Activated B cell treated with CpG ODN at 0.5 μM for 24 hours (primary cell): ENCODE results near the gene NPDC1. TPM values are rescaled to one million over a fixed set of nuclear protein-coding genes. Genes with fewer than 3 reads are reported as not detected.

Experiments used
- ATAC-seq: fragments of 200-7000 bp; cut with Tn5 transposase; one replicate; pipeline ENCODE4 v1.10.0; 2021; ENCODE audit warnings: low read depth, mild to moderate bottlenecking, moderate library complexity
- CTCF ChIA-PET: fragments of 350-600 bp; sonication (Branson Sonifier 250); formaldehyde crosslinking; loops from one replicate; lab custom pipeline; 2021; ENCODE audit warnings: antibody characterized with exemption; lab: Charles Lee
- POLR2A ChIA-PET: fragments of 350-600 bp; sonication (Branson Sonifier 250); formaldehyde crosslinking; loops from one replicate; lab custom pipeline; 2021; ENCODE audit warnings: antibody characterized with exemption; lab: Charles Lee
- DNase-seq: peaks from one replicate; pipeline ENCODE4 v3.0.0; 2022
- H3K27ac Mint-ChIP-seq: one replicate; pipeline ENCODE4 v1.8.0; 2020; ENCODE audit warnings: mixed read lengths
- H3K27me3 Mint-ChIP-seq: one replicate; pipeline ENCODE4 v1.8.0; 2021; ENCODE audit warnings: mixed read lengths
- H3K36me3 Mint-ChIP-seq: one replicate; pipeline ENCODE4 v1.8.0; 2021; ENCODE audit warnings: low read depth, mixed read lengths
- H3K4me1 Mint-ChIP-seq: one replicate; pipeline ENCODE4 v1.8.0; 2021; ENCODE audit warnings: mixed read lengths
- H3K4me3 Mint-ChIP-seq: one replicate; pipeline ENCODE4 v1.8.0; 2020; ENCODE audit warnings: mild to moderate bottlenecking, mixed read lengths
- H3K9me3 Mint-ChIP-seq: one replicate; pipeline ENCODE4 v1.8.0; 2020; ENCODE audit warnings: mixed read lengths
- intact Hi-C: fragments of 100-400 bp; cut with micrococcal nuclease; formaldehyde crosslinking; loops from one replicate; pipeline ENCODE4 v1.15.1; 2024
- total RNA-seq: library from RNA; stranded (reverse); gene quantifications from 2 replicates; pipeline ENCODE4 v1.2.3, GENCODE V29; 2022
- TF ChIP-seq, protein P1 (sequence below): fragments of 200-600 bp; IDR thresholded peaks from one replicate; pipeline ENCODE4 v1.8.0; 2022; ENCODE audit warnings: antibody characterized with exemption, mild to moderate bottlenecking

The NPDC1 gene
- total RNA-seq, 1 donor from 2014 or later = 0.18 TPM

DNA sequence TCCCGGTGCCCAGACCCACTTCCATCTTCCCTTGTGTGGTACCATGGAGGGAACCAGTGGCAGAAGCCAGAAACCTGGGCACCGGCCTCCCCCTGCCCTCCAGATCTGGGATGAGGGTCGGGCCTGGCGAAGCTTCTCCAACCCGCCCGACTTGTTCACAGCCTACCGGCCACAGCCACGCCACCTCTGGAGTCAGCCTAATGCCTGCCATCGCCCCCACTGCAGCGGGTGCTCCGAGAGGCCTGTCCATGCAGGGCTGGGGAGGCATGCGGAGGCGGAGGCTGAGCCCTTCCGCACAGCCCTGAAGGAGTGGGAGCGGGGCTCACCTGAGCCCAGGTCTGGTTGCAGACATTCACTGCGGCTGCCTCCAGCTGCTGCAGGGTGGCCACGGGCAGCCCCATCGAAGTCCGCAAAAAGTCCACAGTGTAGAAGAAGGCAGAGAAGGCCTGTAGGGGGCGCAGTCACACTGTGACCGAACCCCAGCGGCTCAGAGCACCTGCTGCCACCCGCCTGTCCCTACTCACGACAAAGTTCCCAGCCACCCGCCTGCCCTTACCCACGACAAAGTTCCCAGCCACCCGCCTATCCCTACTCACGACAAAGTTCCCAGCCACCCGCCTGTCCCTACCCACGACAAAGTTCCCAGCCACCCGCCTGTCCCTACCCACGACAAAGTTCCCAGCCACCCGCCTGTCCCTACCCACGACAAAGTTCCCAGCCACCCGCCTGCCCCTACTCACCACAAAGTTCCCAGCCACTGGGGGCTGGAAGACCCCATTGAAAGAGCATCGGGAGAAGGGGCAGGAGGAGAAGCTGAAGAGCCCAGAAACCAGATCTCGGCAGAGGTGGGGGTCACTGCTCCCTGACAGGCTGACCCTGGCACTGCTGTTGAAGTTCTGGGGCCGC is 3.8 kb upstream of the NPDC1 start:
- Mint-ChIP-seq H3K27ac (no peak overlapping the region), H3K4me3 (no peak overlapping the region), H3K36me3 (no peaks in the 10 kb centered on the region), H3K9me3 (no peaks in the 10 kb centered on the region), H3K27me3 (peaks cover 32% of the 10 kb centered on the region), H3K4me1 (peaks cover 15% of the 10 kb centered on the region)
- DNase-seq (no peak), ATAC-seq (no peak)
- intact Hi-C loops = loop anchor here (10.0 kb wide), 1 partner anchor 75 kb away; no protein-coding TSS in a partner anchor
- ChIA-PET CTCF (no interaction called here), POLR2A (interaction anchor here (1.4 kb wide), 1 partner anchor 80 kb away, joined by 3 read pairs; no protein-coding TSS in a partner anchor)
- TF ChIP-seq, protein P1, sequence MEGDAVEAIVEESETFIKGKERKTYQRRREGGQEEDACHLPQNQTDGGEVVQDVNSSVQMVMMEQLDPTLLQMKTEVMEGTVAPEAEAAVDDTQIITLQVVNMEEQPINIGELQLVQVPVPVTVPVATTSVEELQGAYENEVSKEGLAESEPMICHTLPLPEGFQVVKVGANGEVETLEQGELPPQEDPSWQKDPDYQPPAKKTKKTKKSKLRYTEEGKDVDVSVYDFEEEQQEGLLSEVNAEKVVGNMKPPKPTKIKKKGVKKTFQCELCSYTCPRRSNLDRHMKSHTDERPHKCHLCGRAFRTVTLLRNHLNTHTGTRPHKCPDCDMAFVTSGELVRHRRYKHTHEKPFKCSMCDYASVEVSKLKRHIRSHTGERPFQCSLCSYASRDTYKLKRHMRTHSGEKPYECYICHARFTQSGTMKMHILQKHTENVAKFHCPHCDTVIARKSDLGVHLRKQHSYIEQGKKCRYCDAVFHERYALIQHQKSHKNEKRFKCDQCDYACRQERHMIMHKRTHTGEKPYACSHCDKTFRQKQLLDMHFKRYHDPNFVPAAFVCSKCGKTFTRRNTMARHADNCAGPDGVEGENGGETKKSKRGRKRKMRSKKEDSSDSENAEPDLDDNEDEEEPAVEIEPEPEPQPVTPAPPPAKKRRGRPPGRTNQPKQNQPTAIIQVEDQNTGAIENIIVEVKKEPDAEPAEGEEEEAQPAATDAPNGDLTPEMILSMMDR = no peak

- no peak for DNase-seq
- Mint-ChIP-seq H3K36me3 (no peaks in the 10 kb centered on the region), H3K27ac (no peak overlapping the region), H3K27me3 (peaks cover 36% of the 10 kb centered on the region), H3K9me3 (no peaks in the 10 kb centered on the region), H3K4me1 (peaks cover 19% of the 10 kb centered on the region), H3K4me3 (no peak overlapping the region)
- TF ChIP-seq, protein P1 = no peak
- intact Hi-C loops = loop anchor here (10.0 kb wide), 1 partner anchor 76 kb away; no protein-coding TSS in a partner anchor
- ChIA-PET CTCF (interaction anchor here (1.0 to 3.1 kb wide), 3 partner anchors 13 to 22 kb away, joined by 3 to 17 read pairs (median 3); partner anchors contain the start of gene SAPCD2), POLR2A (interaction anchor here (1.1 to 1.4 kb wide), 2 partner anchors 38 to 81 kb away, joined by 3 read pairs; partner anchors contain the start of gene MAN1B1)
- no peak for ATAC-seq
These were observed 2.9 kb upstream of the NPDC1 start for GRCh38 chr9:137048655-137049543.

DNA sequence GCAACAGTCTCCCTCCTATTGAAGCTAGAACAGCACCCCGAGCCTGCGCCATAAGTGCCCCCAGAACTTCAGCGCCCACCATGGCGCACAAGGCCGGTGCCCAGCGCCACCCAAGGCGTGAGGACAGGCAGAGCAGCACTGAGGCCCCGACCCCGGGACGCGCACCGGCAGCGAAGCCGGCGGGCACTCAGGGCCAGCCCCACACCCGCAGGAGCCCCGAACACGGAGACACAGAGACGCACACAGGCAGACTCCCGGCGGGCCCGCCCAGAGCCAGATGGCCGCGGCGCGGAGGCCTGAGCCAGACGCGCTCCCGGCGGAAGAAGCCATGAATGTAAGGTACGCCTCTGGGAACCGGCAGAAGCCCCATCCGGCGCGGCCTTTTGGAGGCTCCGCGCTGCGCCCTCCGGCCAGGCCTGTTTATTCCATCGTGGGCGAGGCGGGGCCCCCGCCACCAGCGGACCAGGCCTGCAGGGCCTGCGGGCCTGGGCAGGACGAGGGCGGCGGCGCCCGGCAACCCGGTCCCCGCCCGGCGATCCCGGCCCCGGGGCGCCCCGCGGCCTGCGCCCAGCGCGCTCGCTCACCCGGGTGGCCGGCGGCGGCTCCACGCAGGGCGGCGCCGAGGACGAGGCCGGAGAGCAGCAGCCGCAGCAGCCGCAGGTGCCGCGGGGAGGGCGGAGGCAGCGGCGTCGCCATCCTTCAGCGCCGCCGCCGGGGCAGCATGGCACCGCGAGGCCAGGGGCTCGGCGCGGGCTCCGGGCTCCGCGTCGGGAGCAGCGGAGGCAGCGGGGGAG is 486 bp downstream of the NPDC1 start:
- ATAC-seq (no peak), DNase-seq (no peak)
- no peak overlapping the region for H3K4me3 Mint-ChIP-seq
- ChIA-PET POLR2A (interaction anchor here (1.0 kb wide), 1 partner anchor 49 kb away, joined by 3 read pairs; the partner anchor contains the start of gene CLIC3), CTCF (interaction anchor here (1.3 kb wide), 1 partner anchor 10 kb away, joined by 7 read pairs; no protein-coding TSS in a partner anchor)
- H3K4me1 Mint-ChIP-seq = peaks cover 16% of the 10 kb centered on the region
- no peaks in the 10 kb centered on the region for H3K9me3 Mint-ChIP-seq
- TF ChIP-seq, protein P1 = no peak
- intact Hi-C loops = loop anchor here (1.0 to 10.0 kb wide), 4 partner anchors 22 to 191 kb away; partner anchors contain the start of gene RNF224
- H3K27ac Mint-ChIP-seq = no peak overlapping the region
- H3K27me3 Mint-ChIP-seq = peaks cover 33% of the 10 kb centered on the region
- no peaks in the 10 kb centered on the region for H3K36me3 Mint-ChIP-seq

DNA sequence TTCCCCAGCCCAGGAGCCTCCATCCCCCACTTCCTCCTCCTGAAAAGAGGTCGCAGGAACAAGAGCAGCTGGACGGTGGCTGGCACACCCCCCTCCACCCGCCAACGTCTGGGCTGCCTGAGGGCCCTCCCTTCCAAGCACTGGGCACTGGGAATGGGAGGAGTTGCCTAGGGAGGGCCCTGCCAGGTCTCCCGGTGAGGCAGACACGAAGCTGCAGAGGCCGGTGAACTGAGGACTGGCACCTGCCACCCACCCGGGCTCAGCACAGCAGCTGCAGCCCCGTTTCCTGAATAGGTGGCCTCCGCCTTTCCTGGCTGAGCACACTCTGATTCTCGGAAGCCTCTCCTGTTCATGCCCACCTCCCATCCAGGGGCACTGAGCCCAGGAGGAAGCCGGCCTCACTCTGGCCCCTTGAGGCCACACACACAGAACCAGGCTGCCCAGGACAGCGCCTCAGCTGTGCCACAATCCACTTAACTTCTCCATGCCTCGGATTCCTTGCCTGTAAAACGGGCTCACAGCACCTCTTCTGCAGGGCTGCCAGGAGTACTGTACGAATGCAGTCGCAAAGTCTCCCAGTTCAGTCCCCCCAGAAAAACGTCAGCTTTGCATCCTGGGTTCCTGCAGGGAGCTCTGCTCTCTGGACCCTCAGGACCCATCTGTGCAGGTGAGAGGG is 1.3 kb downstream of the NPDC1 start:
- Mint-ChIP-seq H3K27ac (no peak overlapping the region), H3K4me3 (no peak overlapping the region), H3K36me3 (no peaks in the 10 kb centered on the region), H3K9me3 (no peaks in the 10 kb centered on the region), H3K4me1 (peaks cover 16% of the 10 kb centered on the region), H3K27me3 (peaks cover 26% of the 10 kb centered on the region)
- DNase-seq (no peak), ATAC-seq (no peak)
- CTCF ChIA-PET = interaction anchor here (1.0 to 1.3 kb wide), 3 partner anchors 9 to 23 kb away, joined by 3 to 7 read pairs (median 3); no protein-coding TSS in a partner anchor
- POLR2A ChIA-PET = interaction anchor here (1.0 kb wide), 1 partner anchor 48 kb away, joined by 3 read pairs; the partner anchor contains the start of gene CLIC3
- TF ChIP-seq, protein P1 = no peak
- intact Hi-C loops = loop anchor here (10.0 kb wide), 1 partner anchor 80 kb away; no protein-coding TSS in a partner anchor
